GM18870 (cell line): ENCODE measurements around the gene RFX5.
"Not testable (repeated sequence)": the region's sequence is repeated elsewhere in the genome, so short reads cannot be mapped to it uniquely, and the experiment has no call there.

Source experiments
- ATAC-seq: cut with Tn5 transposase; IDR thresholded peaks from one replicate; pipeline ENCODE4 v1.9.1; 2021; ENCODE audit warnings: moderate library complexity; ENCODE audit not compliant: unreplicated experiment

The RFX5 gene

GRCh38 chr1:151362308-151363155, 15.5 kb upstream of the RFX5 start:
- no peak for ATAC-seq

GRCh38 chr1:151361883-151362282, 14.8 kb upstream of the RFX5 start:
- ATAC-seq: no peak

GRCh38 chr1:151356696-151357095, 9.6 kb upstream of the RFX5 start:
- no peak for ATAC-seq

GRCh38 chr1:151352021-151352718, 5.1 kb upstream of the RFX5 start:
- ATAC-seq: no peak

- ATAC-seq: not testable (repeated sequence)
Observed at GRCh38 chr1:151350323-151350722, 3.3 kb upstream of the RFX5 start.

- no peak for ATAC-seq
Observed at GRCh38 chr1:151347523-151348246, 633 bp upstream of the RFX5 start.

- ATAC-seq: no peak
Observed at GRCh38 chr1:151346082-151346768, 827 bp downstream of the RFX5 start.

GRCh38 chr1:151344291-151344690, 2.8 kb downstream of the RFX5 start:
- no peak for ATAC-seq

- no peak for ATAC-seq
Observed at GRCh38 chr1:151343587-151343986, 3.5 kb downstream of the RFX5 start.

GRCh38 chr1:151342569-151342968, 4.5 kb downstream of the RFX5 start:
- ATAC-seq: no peak

GRCh38 chr1:151342021-151342420, 5.0 kb downstream of the RFX5 start:
- ATAC-seq: no peak

- ATAC-seq: no peak
Observed at GRCh38 chr1:151340870-151341754, 5.9 kb downstream of the RFX5 start.

GRCh38 chr1:151336556-151336955, 10.5 kb downstream of the RFX5 start:
- ATAC-seq: no peak

- no peak for ATAC-seq
Observed at GRCh38 chr1:151334822-151335221, 12.2 kb downstream of the RFX5 start.

- peak; percentile 23 for ATAC-seq
Observed at GRCh38 chr1:151327903-151328674, 19.0 kb downstream of the RFX5 start.

GRCh38 chr1:151327223-151327902, 19.7 kb downstream of the RFX5 start, which contains the start of gene PI4KB:
Gene PI4KB, minus strand, starts transcription at chr1:151327416. Its CDS starts 10,935 bp downstream, at chr1:151316481.
- peak; percentile 76 for ATAC-seq

GRCh38 chr1:151326619-151327222, 20.3 kb downstream of the RFX5 start:
- peak; percentile 38 for ATAC-seq
